Stimulated activated naive CD8-positive, alpha-beta T cell treated with anti-CD3 and anti-CD28 coated beads, Interleukin-15, Interleukin-2, amounts not matched to agents 100 U/mL and 50 U/mL, for 24 hours (primary cell): Measurements from ENCODE around the gene HSPA9.
"Not testable (repeated sequence)": the region's sequence is repeated elsewhere in the genome, so short reads cannot be mapped to it uniquely, and the experiment has no call there.

Source experiments
- ATAC-seq: fragments of 150-1000 bp; cut with Tn5 transposase; one replicate; pipeline ENCODE4 v1.10.0; 2021
- DNase-seq: peaks from one replicate; pipeline ENCODE4 v3.0.0; 2021

HSPA9 gene

GRCh38 chr5:138528744-138529469 lies 46.3 kb downstream of the HSPA9 start:
- DNase-seq (no peak), ATAC-seq (no peak)

- DNase-seq, result no peak
These were observed 47.0 kb downstream of the HSPA9 start for GRCh38 chr5:138528208-138528607.

GRCh38 chr5:138527170-138527569 lies 48.0 kb downstream of the HSPA9 start:
- DNase-seq, result no peak
- no peak for ATAC-seq

More at GRCh38 chr5:138528208-138528607, 47.0 kb downstream of the HSPA9 start:
- no peak for ATAC-seq

GRCh38 chr5:138523406-138523805 lies 51.8 kb downstream of the HSPA9 start:
- DNase-seq, result no peak
- ATAC-seq, result no peak

GRCh38 chr5:138520971-138521370 lies 54.2 kb downstream of the HSPA9 start:
- no peak for DNase-seq
- no peak for ATAC-seq

- no peak for DNase-seq
- ATAC-seq, result no peak
These were observed 57.8 kb downstream of the HSPA9 start for GRCh38 chr5:138517437-138517836.

- DNase-seq (no peak), ATAC-seq (no peak)
These were observed 59.5 kb downstream of the HSPA9 start for GRCh38 chr5:138515556-138516245.

- DNase-seq (no peak), ATAC-seq (no peak)
These were observed 61.2 kb downstream of the HSPA9 start for GRCh38 chr5:138514021-138514420.

GRCh38 chr5:138508958-138509357 lies 66.2 kb downstream of the HSPA9 start:
- no peak for ATAC-seq
- DNase-seq, result no peak

GRCh38 chr5:138507485-138507884 lies 67.7 kb downstream of the HSPA9 start:
- ATAC-seq, DNase-seq: not testable (repeated sequence)

- DNase-seq (no peak), ATAC-seq (no peak)
These were observed 68.6 kb downstream of the HSPA9 start for GRCh38 chr5:138506370-138507306.

GRCh38 chr5:138504799-138505198 lies 70.4 kb downstream of the HSPA9 start:
- DNase-seq, result no peak
- no peak for ATAC-seq
